Muscle of leg (tissue), 11 donors: ENCODE measurements around the gene ADAMTS18. TPM values are rescaled to one million over a fixed set of nuclear protein-coding genes. Genes with fewer than 3 reads are reported as not detected.

Experiments
- DNase-seq: peaks from one replicate; pipeline ENCODE4 v3.0.0; 2013
- H3K27ac ChIP-seq: one replicate; pipeline ENCODE4 v1.5.1; 2013; ENCODE audit warnings: mild to moderate bottlenecking, low read length, control low read depth
- H3K27me3 ChIP-seq: one replicate; pipeline ENCODE4 v1.6.1; 2013; ENCODE audit warnings: low read length; ENCODE audit not compliant: control insufficient read depth, insufficient read depth
- H3K36me3 ChIP-seq: one replicate; pipeline ENCODE4 v1.6.1; 2013; ENCODE audit warnings: low read length; ENCODE audit not compliant: control insufficient read depth, insufficient read depth
- H3K4me1 ChIP-seq: one replicate; pipeline ENCODE4 v1.6.1; 2013; ENCODE audit warnings: low read length; ENCODE audit not compliant: control insufficient read depth, insufficient read depth
- H3K4me3 ChIP-seq: one replicate; pipeline ENCODE4 v1.5.1; 2013; ENCODE audit warnings: low read length, control low read depth
- H3K9me3 ChIP-seq: replicated peaks from 2 replicates; pipeline ENCODE4 v1.6.1; 2013; ENCODE audit warnings: low read depth, low read length; ENCODE audit not compliant: control insufficient read depth
- WGBS: methylation state at CpG from one replicate; pipeline ENCODE4 v1.1.5; 2013; ENCODE audit warnings: missing lambda C conversion rate; ENCODE audit not compliant: insufficient coverage; 5-methylcytosine and 5-hydroxymethylcytosine counted together
- polyA plus RNA-seq, 8 donors: library from polyadenylated mRNA; unstranded; fragments of 120-200 nt; gene quantifications; one replicate each; pipeline versions ENCODE4 v1.2.1 to v1.2.3, GENCODE V29; 2013; ENCODE audit warnings: inconsistent platforms in 1 of 8, low replicate concordance in 1 of 8; ENCODE audit not compliant: insufficient read length in 8 of 8, insufficient read depth in 1 of 8
- total RNA-seq: library from RNA; stranded (reverse); fragments of 120-200 nt; gene quantifications from one replicate; pipeline ENCODE4 v1.2.4, GENCODE V29; 2013

Gene ADAMTS18
- total and polyA plus RNA-seq, 9 donors, result 0.24 to 1.5 (median 0.91) TPM

DNA sequence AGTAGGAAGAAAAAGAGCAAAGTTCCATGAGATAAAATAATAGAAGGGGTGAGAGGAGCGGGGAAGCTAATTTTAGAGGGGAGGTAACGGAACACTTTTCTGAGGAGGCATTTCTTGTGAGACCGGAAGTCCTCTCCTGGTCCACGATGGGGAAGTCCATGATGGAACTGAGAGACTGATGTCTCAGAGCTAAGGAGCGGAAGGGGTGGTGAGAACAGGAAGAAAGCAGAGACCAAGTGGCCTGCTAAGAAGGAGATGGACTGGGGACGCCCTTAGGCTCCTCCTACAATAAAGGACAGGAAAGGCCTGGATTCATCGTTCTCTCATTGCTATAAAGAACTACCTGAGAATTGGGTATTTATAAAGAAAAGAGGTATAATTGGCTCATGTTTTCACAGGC, 59.4 kb downstream of the ADAMTS18 start:
- Histone ChIP-seq H3K36me3 (no peaks in the 10 kb centered on the region), H3K9me3 (no peaks in the 10 kb centered on the region), H3K4me1 (no peaks in the 10 kb centered on the region), H3K27me3 (no peaks in the 10 kb centered on the region), H3K4me3 (no peak overlapping the region), H3K27ac (no peak overlapping the region)
- DNase-seq, result no peak
- WGBS, result 89% methylated on average over 5 of the region's 7 CpGs

DNA sequence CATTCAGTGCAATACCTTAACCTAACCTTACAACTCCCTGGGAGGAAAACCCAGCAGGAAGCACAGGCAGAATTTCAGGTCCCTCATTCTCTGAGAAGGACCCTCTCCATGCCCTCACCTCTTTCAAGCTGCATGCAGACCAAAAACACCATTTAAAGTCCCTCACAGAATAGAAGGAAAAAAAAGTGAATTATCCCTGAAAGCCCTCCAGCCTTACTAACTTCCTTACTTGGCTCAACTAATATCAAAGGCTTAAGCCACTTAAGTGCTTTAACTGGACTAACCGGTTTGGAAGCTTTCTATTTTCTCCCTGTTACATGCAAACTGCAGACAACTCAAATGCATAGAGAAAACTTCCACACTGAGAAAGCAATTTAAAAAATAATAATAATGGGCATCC, 60.5 kb downstream of the ADAMTS18 start:
- no peak overlapping the region for H3K27ac ChIP-seq
- no peak for DNase-seq
- H3K36me3 ChIP-seq, result no peaks in the 10 kb centered on the region
- H3K27me3 ChIP-seq, result no peaks in the 10 kb centered on the region
- no peaks in the 10 kb centered on the region for H3K9me3 ChIP-seq
- no peak overlapping the region for H3K4me3 ChIP-seq
- no peaks in the 10 kb centered on the region for H3K4me1 ChIP-seq
- WGBS, result no CpG with 5 or more reads among the region's 1 CpG

DNA sequence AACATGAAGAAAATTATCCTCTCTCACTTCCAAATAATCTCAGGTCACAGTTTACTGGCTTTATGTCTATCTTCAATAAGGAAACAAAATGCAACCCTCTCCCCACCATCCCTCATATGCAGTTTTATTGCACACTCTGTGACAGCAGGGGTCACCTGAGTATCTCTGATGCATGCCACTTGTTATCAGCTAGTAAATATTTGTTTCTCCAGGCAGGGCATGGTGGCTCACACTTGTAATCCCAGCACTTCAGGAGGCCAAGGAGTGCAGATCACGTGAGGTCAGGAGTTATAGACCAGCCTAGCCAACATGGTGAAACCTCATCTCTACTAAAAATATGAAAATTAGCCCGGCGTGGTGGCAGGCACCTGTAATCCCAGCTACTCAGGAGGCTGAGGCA, 61.1 kb downstream of the ADAMTS18 start:
- Histone ChIP-seq H3K4me1 (no peaks in the 10 kb centered on the region), H3K4me3 (no peak overlapping the region), H3K27ac (no peak overlapping the region), H3K9me3 (no peaks in the 10 kb centered on the region), H3K27me3 (no peaks in the 10 kb centered on the region), H3K36me3 (no peaks in the 10 kb centered on the region)
- 100% methylated on average over 2 of the region's 3 CpGs for WGBS
- no peak for DNase-seq

DNA sequence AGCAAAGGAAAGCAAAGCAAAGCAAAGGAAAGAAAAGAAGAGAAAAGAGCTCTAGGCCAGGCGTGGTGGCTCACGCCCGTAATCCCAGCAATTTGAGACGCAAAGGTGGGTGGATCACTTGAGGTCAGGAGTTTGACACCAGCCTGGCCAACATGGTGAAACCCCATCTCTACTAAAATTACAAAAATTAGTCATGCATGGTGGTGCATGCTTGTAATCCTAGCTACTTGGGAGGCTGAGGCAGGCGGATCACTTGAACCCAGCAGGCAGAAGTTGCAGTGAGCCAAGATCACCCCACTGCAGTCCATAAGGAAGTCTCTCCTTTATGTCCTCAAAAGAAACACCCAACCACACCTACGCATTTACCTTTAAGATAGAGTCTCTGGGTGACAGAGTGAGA, 70.1 kb downstream of the ADAMTS18 start:
- no peaks in the 10 kb centered on the region for H3K36me3 ChIP-seq
- no peak overlapping the region for H3K27ac ChIP-seq
- no peak overlapping the region for H3K4me3 ChIP-seq
- no peaks in the 10 kb centered on the region for H3K9me3 ChIP-seq
- no peaks in the 10 kb centered on the region for H3K4me1 ChIP-seq
- DNase-seq, result no peak
- WGBS, result 63% methylated on average over 4 of the region's 6 CpGs
- no peaks in the 10 kb centered on the region for H3K27me3 ChIP-seq

DNA sequence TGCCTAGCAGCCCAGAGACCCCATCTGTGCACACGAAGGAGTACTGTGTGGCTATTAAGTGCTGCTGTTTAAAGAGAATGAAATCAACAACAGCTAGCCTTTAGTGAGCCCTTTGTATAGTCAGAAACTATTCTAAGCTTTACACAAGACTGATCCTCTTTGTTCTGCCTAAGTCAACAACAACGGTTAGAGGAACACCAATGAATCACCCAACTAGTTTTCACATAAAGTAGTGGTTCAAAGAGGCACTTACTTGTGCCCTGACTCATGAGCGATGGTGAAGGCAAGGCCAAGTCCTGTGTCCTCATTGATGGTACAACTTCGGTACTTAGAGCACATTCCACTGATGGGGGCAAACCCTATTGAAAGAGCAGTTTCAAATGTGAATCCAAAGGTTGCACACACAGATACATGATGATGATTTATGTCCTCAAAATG, 75.8 kb downstream of the ADAMTS18 start:
- no peak for DNase-seq
- Histone ChIP-seq H3K4me3 (no peak overlapping the region), H3K9me3 (no peaks in the 10 kb centered on the region), H3K27ac (no peak overlapping the region), H3K27me3 (no peaks in the 10 kb centered on the region), H3K4me1 (no peaks in the 10 kb centered on the region), H3K36me3 (no peaks in the 10 kb centered on the region)
- 79% methylated on average over 2 of the region's 4 CpGs for WGBS

DNA sequence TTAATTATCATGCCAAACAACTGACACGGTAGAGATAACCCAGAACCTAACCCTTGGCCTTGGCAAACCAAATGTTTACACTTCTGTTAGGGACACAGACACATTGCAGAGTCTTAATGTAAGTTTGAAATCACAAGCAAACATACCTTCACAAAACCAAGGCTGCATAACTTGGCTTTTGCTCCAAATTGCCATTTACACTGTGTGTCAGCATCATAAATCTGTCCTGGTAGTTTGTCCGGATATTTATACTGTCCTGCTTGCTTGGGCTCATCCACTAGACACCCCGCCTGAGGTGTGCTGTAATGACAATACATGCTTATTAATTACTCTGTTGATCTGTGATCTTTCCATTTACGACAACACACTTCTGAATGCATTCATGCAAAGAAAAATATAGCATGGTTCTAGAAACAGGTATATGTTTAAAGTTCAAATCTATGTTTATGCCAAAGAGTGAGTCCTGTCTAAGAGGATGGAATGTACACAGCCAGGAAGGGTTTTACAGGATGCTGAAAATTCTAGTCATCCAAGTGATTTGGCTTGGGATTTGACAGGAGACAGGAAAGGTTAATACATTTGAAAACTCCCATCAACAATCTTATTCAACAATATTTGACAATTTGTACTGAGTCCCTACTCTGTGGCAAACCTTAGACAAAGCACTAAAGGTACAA, 81.1 kb downstream of the ADAMTS18 start:
- WGBS, result no CpG with 5 or more reads among the region's 4 CpGs
- Histone ChIP-seq H3K4me3 (no peak overlapping the region), H3K9me3 (no peaks in the 10 kb centered on the region), H3K27ac (no peak overlapping the region), H3K4me1 (no peaks in the 10 kb centered on the region), H3K27me3 (no peaks in the 10 kb centered on the region), H3K36me3 (no peaks in the 10 kb centered on the region)
- no peak for DNase-seq

DNA sequence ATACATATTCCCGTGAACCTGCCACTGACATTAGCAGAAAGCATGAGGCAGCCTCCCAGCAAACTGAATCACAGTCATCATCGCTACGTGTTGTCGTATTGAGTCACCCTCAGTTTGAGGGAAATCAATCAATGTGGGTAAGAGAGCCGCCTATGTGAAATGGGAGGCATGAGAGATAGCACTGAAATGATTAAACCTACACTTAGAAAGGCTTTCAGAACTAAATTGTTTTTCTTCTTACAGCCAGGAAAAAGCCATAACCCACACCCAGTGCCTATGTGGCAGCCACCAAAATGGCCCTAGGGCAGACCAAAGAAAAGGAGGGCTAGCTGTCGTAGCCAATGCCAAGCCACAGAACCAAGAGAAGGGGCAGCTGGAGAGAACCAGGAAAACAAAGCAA, 90.5 kb downstream of the ADAMTS18 start:
- no CpG with 5 or more reads among the region's 6 CpGs for WGBS

DNA sequence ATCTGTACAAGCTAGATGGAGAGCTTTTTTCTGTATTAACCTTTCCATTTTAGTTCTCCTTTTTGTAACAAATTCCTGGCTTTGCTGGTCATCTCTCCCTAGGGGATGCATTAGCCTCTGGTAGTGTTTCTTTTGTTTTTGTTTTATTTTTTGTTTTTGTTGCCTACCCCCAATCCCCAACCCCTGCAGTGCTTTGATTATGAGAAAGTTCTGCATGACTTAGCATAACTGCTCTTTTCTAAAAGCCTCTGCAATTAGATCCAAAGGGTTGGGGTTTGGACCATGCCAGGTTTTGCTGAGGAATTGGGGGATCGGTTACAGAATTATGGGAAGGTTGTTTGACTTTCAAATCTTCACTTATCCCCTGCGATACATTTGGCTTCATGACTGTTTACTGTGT, 98.2 kb downstream of the ADAMTS18 start:
- no peaks in the 10 kb centered on the region for H3K27me3 ChIP-seq
- no peak for DNase-seq
- no peak overlapping the region for H3K27ac ChIP-seq
- H3K9me3 ChIP-seq, result no peaks in the 10 kb centered on the region
- H3K4me1 ChIP-seq, result no peaks in the 10 kb centered on the region
- H3K4me3 ChIP-seq, result no peak overlapping the region
- no peaks in the 10 kb centered on the region for H3K36me3 ChIP-seq
- WGBS, result no CpG with 5 or more reads among the region's 2 CpGs

More for the DNA sequence above, 90.5 kb downstream of the ADAMTS18 start:
- no peaks in the 10 kb centered on the region for H3K4me1 ChIP-seq
- H3K4me3 ChIP-seq, result no peak overlapping the region
- DNase-seq, result no peak
- H3K36me3 ChIP-seq, result no peaks in the 10 kb centered on the region
- no peaks in the 10 kb centered on the region for H3K9me3 ChIP-seq
- no peak overlapping the region for H3K27ac ChIP-seq
- H3K27me3 ChIP-seq, result no peaks in the 10 kb centered on the region

DNA sequence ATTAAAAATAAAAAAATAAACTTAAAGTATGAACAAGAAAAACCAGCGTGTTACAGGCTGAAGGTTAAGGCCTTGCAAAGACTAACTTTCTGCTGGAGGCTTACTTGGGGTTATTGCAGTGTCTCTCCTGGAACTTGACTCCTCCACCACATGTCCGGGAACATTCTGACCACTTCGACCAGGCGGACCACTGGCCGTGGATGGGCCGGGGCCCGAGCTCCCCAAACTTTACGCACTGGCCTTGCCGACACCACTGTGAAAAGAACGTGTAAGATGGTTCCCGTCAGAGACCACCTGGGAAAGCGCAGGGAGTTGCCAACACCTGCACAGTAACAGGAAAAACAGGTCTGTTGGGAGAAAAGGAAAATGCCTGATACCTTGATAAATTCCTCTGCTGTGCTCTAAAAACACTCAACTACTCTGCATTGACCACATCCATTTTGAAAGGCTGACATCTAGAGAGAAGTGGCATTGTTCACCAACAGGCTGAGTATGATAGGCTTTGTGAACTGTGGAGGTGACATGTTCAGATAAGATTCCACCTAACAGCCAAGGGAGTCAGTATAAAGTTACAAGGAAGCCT, 99.1 kb downstream of the ADAMTS18 start:
- 85% methylated on average over 12 of the region's 12 CpGs for WGBS
- no peak overlapping the region for H3K27ac ChIP-seq
- H3K4me3 ChIP-seq, result no peak overlapping the region
- H3K9me3 ChIP-seq, result no peaks in the 10 kb centered on the region
- DNase-seq, result no peak
- H3K27me3 ChIP-seq, result no peaks in the 10 kb centered on the region
- no peaks in the 10 kb centered on the region for H3K36me3 ChIP-seq
- no peaks in the 10 kb centered on the region for H3K4me1 ChIP-seq

DNA sequence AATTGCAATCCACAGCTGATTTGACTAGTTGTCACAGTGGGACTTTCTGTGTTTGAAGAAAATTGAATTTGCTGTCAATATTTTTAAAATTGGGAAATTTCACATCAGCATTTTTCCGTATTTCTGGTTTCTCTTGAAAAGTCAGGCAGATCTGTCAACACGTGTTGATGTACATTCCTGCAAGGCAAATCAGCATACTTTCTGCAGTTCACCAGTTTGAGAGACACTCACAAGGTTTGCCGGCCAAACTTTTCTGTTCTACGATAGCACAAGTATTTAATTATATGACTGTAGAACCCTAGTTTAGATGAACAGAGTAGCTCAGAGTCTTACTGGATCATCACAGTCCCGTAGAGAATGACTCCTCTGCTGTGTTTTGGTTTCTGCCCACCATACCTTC, 102.0 kb downstream of the ADAMTS18 start:
- no peak overlapping the region for H3K27ac ChIP-seq
- H3K4me1 ChIP-seq, result no peaks in the 10 kb centered on the region
- no peaks in the 10 kb centered on the region for H3K9me3 ChIP-seq
- no peaks in the 10 kb centered on the region for H3K27me3 ChIP-seq
- H3K4me3 ChIP-seq, result no peak overlapping the region
- DNase-seq, result no peak
- H3K36me3 ChIP-seq, result no peaks in the 10 kb centered on the region
- WGBS, result 62% methylated on average over 2 of the region's 5 CpGs
